ENCODE results near the gene PTMA.
"Not testable (repeated sequence)": the region's sequence is repeated elsewhere in the genome, so short reads cannot be mapped to it uniquely, and the experiment has no call there.

PTMA gene

GRCh38 chr2:231707927-231708772, at the start of gene PTMA:
Gene PTMA (plus strand): TSS chr2:231708525. CDS start chr2:231708707, 182 bp downstream.
- peak; percentile 100 for DNase-seq (ENCODE audit: low read depth, low spot score)

DNA sequence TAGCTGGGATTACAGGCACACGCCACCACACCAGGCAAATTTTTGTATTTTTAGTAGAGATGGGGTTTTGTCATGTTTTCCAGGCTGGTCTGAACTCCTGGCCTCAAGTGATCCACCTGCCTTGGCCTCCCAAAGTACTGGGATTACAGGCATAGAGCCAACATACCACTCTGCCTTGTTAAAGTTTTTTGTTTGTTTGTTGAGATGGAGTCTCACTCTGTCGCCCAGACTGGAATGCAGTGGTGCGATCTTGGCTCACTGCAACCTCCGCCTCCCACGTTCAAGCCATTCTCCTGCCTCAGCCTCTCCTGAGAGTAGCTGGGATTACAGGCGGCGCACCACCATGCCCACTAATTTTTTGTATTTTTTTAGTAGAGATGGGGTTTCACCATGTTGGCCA, 48.3 kb upstream of the PTMA start:
- DNase-seq (ENCODE audit: low read depth, low spot score): not testable (repeated sequence)

DNA sequence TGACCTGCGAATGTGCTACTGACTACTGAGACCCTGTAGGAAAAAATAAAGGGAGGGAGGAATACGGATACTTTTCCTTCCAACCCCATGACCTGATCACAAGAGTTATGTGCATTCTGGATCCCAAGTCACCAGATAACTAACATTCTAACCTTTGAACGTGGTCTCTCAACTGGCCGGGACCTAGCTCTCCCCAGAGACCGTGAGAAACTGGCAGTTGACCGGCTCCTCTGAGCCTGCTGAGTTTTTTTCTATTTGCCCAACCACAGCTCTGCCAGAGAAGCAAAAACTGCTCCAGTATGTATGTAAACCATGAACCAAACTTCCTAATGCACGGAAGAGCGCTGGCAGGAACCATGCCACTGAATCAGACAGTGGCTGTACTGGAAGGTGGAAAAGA, 47.5 kb upstream of the PTMA start:
- no peak for DNase-seq (ENCODE audit: low read depth, low spot score)

GRCh38 chr2:231661422-231662027, 46.8 kb upstream of the PTMA start:
- no peak for DNase-seq (ENCODE audit: low read depth, low spot score)

GRCh38 chr2:231662028-231662810, 46.1 kb upstream of the PTMA start:
- DNase-seq (ENCODE audit: low read depth, low spot score): peak; percentile 98

GRCh38 chr2:231662811-231663457, 45.4 kb upstream of the PTMA start:
- DNase-seq (ENCODE audit: low read depth, low spot score): no peak

GRCh38 chr2:231663458-231664212, 44.7 kb upstream of the PTMA start:
- DNase-seq (ENCODE audit: low read depth, low spot score): no peak

GRCh38 chr2:231664727-231665126, 43.6 kb upstream of the PTMA start:
- no peak for DNase-seq (ENCODE audit: low read depth, low spot score)

DNA sequence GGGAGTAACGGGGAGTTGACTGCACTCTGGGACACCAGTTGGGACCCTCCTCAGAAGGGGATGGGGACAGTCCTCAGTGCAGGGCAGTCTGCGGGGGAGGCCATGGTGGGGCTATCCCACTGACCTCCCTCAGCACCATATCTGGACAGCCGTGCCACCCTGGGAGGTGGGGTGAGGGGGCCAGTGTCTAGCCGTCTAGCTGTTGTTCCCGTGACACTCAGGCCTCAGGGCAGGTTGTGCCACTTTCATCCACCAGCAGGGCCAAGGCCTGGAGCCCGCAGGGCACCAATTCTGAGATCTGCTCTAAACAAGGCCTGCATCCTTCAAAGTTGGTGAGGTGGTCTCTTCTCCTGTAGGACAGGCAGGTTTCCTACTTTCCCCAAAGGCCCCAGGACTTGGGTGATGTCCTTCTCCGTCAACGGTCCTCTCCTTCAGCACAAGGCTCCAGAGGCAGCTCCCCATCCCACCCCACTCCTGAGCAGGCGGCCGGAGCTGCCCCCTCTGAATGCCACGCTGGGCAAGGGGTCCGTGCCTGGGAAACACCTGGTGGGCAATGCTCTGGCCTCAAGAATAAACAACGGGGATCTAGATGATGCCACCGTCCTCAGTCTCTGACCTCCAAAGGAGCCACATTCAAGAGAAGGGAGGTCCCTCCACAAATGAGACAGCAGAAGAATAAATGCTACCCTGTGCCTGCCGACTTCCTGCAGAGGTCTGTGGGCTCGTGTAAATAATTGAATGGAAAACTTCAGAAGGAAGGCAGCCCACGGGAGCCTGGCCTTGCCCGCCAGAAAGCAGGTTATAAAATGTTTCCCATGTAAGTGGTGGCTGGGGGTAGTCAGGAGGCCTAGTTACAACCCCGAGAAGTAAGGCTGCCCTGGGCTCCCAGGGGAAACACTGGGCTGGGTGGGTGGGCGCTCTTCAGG, 42.8 kb upstream of the PTMA start:
- DNase-seq (ENCODE audit: low read depth, low spot score): no peak

GRCh38 chr2:231666171-231667095, 41.9 kb upstream of the PTMA start:
- DNase-seq (ENCODE audit: low read depth, low spot score): peak; percentile 92

DNA sequence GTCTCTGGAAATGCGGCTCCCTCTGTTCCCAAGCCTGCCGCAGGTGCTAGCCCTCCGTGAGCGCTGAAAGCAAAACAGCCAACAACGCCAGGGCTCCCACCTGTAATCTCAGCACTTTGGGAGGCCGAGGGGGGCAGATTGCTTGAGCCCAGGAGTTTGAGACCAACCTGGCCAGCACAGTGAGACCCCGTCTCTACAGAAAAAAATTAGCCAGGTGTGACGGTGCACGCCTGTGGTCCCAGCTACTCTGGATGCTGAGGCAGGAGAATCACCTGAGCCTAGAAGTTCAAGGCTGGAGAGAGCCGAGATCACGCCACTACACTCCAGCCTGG, 41.3 kb upstream of the PTMA start:
- no peak for DNase-seq (ENCODE audit: low read depth, low spot score)

GRCh38 chr2:231667496-231667895, 40.8 kb upstream of the PTMA start:
- DNase-seq (ENCODE audit: low read depth, low spot score): no peak

DNA sequence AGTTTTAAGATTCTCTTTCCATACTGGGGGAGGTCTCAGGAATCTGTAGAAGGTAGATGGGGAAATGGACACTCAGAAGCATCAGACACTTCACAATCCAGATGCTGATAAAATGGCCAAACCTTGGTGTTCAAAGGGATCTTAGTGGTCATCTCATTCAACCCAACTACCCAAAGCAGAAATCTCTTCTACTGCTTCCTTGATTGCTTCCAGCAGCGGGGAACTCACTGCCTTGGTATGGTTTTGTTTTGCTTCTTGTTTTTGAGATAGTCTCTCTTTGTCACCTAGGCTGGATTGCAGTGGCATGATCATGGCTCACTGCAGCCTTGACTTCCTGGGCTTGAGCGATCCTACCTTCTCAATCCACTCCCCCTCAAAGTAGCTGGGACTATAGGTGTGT, 39.3 kb upstream of the PTMA start:
- DNase-seq (ENCODE audit: low read depth, low spot score): no peak

- no peak for DNase-seq (ENCODE audit: low read depth, low spot score)
These were observed 36.9 kb upstream of the PTMA start for GRCh38 chr2:231671270-231672050.

GRCh38 chr2:231672617-231673347, 35.5 kb upstream of the PTMA start:
- peak; percentile 45 for DNase-seq (ENCODE audit: low read depth, low spot score)

DNA sequence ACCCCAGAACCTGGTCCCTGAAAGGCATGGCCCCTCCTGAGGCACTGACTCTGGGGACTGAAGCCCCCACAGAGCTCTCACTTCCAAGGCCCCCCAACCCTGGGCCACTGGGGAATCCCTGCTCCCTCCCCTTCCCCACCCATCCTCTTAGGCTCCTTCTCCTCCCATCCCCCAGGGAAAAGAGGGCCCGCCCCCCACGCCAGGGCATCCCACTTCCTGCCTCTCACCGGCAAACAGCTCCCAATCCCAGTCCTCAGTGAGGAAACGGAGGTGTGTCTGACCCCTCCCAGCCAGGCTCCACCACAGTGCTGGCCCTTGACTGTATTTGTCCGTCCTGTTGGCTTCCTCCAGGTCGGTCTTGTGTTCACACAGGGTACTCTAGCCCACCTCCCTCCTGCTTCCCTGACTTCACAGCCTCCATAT, 35.0 kb upstream of the PTMA start:
- DNase-seq (ENCODE audit: low read depth, low spot score): no peak

- peak; percentile 76 for DNase-seq (ENCODE audit: low read depth, low spot score)
These were observed 33.6 kb upstream of the PTMA start for GRCh38 chr2:231674587-231675338.
